ENCODE measurements around the gene PLEKHA6. TPM values are rescaled to one million over a fixed set of nuclear protein-coding genes. Genes with fewer than 3 reads are reported as not detected.

The PLEKHA6 gene
- total and polyA plus RNA-seq, 2 of the 8 experiments (the other 6 are each of a cell fraction or from before 2014, with no cell fraction given), result 4.8 to 20.2 TPM

- TF ChIP-seq CHD7 (IDR thresholded peaks at IDR 0.05; ENCODE audit: insufficient replicate concordance, low read length), result no peak
- TF ChIP-seq BACH1 (IDR thresholded peaks at IDR 0.05; ENCODE audit: low read length), result no peak
- no peak for TF ChIP-seq CREB1 (IDR thresholded peaks at IDR 0.05)
- no peak for TF ChIP-seq NRF1 (IDR thresholded peaks at IDR 0.05; ENCODE audit: low read depth, low read length)
- no peak for TF ChIP-seq YY1 (IDR thresholded peaks at IDR 0.05; ENCODE audit: low read depth, low read length)
- TF ChIP-seq SAP30 (IDR thresholded peaks at IDR 0.05; ENCODE audit: insufficient read depth, insufficient replicate concordance, low read length), result no peak
- TF ChIP-seq ASH2L (IDR thresholded peaks at IDR 0.05; ENCODE audit: low read length), result no peak
Observed at GRCh38 chr1:204257446-204257845, 102.3 kb downstream of the PLEKHA6 start (continued).
